HL-60/S4 (cell line): Measurements from ENCODE around the gene SYS1.
"Not testable (repeated sequence)": the region's sequence is repeated elsewhere in the genome, so short reads cannot be mapped to it uniquely, and the experiment has no call there.

Source experiments
- in situ Hi-C: fragments of 300-500 bp; cut with MboI; formaldehyde crosslinking; loops from 2 replicates; pipeline ENCODE4 v1.14.3; 2022; ENCODE audit warnings: low sequenced_read_pairs

SYS1 gene

DNA sequence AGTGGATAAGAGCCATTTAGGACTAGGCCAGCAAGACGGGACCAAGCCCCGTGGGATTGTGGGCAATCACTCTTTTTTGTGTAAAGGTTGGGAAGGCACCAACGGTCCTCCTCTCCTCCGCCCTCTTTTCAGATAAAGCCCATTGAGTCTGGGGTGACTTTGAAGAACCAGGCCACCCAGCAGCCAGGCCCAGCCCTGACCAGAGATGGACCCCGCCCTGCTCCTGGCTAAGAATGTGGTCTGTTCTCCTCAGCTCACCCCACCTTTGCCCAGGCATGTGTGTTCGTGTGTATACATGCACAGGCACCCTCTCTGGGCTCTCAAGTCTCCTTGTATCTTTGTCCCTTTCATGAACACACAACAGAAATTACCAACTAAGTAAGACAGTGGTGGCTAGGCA, 23.9 kb upstream of the SYS1 start:
- in situ Hi-C loops = no loop called here

DNA sequence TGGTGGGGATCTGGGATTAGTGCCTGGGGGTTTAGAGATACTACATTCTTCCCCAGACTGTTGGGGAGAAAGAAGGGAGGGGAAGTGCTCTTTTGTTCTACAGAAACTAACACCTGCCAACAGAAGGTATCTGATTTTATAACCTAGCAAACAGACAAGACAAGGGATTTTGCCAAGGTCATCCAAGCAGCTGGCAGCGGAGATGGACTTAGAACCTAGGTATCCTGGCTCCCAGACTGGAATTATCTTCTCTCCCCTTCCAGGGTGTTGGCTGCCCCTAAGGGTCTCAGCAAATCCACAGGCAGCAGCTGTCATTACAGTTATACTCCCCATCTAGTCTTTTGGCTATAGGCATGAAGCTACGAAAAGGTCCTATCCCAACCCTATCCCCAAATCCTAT, 23.2 kb upstream of the SYS1 start:
- in situ Hi-C loops = no loop called here

DNA sequence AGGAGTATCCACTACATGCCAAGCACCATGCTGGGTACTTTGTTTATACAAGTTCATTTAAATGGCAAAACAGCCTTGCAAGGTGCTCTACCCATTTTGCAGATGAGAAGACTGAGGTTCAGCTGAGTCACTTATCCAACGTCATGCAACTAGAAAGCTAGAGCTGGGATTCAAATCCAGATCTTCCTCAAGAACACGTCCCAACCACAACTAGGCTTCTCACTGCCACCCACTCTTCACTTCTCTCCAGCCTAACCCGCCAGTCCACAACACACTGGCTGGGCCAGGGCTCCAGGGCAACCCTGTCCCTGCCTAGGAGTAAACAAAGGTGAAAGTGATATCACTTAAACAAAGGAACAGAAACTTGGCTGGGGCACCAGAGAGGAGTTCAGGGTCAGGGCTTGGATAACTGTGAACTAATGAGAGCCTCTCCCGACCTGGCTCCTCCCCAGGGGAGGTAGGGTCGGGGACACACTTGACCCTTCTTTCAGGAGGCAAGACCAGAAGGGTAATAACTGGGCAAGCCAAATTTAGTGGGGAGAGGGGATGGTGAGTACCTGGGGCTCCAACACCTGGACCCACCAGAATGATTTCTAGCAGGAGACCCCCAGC, 22.6 kb upstream of the SYS1 start:
- in situ Hi-C loops = no loop called here

DNA sequence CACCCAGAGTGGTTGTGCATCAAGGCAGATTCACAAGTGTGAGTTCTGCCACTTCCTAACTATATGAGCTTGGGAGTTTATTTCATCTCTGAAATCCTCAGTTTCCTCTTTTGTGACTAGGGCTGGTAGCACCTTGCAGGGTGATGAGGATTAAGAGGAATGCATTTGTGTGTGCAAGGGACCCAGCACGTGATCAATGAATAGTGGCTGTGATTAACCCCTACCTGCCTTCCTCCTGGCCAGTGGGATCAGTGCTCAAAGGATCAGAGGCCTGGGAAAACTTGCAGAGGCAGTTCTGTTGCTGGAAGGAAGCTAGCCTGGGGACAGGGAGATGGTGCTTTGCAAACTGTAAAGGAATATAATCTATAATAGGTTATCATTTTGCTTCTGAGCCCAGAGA, 22.0 kb upstream of the SYS1 start:
- in situ Hi-C loops = no loop called here

DNA sequence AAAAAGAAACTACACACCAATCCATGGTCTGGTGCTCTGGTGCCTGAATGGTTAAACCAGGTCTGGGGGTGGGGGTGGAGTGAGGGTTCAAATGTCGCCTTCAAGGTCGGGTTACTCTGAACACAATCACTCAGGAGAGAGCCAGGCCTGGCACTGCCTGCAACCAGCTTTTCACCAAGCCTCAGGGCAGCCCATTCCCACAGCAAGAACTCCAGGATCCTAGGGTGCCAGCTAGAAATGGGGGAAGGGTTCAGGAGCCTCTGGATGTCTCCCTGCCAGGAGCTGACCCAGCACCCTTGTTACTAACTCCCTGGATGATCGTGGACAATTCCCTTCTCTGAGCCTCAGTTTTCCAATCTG, 21.4 kb upstream of the SYS1 start:
- in situ Hi-C loops = no loop called here

DNA sequence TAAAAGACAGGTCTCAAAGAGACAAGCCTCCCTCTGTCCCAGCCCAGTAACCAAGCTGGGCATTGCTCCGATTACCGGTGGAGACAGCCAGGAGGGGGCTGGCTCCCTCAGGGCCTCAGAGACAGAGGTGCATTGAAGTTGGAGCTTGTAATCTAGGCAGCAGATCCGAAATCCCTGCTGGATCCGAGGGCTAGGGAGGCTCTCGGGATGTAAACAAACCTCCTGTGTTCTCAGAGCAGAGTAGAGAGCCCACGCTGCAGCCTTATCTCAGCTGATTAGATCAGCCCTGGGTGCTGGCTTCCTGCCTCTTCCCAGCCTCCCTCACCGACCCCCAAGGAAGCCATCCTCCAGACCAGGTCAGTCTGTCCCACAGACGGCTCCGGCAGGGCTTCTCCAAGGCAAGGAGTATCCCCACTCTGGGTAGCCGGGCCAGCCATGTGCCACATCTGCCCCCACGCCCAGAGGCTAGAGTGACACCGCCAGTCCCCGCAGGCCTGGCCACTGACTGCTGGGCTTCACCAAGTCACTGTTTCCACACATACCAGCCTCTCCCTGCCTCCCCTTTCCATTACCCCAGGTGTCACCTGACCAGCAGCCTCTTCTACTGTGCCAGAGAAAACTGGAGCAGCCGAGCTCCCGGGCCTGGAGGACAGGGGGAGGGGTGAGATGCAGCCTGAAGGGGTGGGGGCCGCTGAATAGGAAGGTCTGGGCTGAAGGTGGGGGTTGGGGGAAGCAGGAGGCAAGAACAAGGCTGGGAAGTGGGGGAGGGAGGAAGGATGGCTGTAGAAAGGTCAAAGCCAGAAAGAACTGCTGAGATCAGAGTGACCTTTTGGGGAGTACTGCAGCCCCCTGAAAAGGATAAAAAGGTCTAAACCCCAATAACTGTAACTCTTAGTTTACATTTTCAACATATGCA, 20.8 kb upstream of the SYS1 start:
- in situ Hi-C loops = no loop called here

DNA sequence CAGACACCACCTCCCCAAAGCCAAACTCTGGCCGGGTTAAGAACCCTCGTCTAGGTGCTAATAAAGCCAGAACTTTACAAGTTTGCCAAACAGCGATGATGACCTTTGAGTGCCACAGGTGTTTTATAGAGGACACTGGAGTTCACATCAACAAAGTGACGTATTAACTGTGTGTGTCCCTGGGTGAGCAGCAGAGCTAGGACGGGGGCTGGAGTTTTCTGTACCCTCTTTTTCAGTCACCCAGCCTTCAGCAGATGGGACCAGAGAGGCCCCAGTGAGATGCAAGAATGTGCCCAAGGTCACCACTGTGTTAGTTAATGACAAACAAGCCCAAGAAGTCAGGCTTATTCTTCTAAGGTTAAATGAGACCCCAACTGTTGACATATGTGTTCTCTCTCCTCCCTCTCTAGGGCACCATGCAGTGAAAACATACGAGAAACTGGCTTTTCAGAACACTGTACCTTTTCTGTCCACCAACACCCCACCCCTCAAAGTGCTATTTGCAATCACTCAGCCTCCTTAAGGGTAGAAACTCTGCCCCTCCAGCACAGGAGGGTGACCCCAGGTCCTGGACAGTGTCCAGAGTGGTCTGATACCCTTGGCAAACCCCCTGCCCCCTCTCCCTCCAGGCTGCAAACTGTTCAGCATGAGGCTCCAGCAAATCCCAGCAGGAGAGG, 20.0 kb upstream of the SYS1 start:
- in situ Hi-C loops = no loop called here

DNA sequence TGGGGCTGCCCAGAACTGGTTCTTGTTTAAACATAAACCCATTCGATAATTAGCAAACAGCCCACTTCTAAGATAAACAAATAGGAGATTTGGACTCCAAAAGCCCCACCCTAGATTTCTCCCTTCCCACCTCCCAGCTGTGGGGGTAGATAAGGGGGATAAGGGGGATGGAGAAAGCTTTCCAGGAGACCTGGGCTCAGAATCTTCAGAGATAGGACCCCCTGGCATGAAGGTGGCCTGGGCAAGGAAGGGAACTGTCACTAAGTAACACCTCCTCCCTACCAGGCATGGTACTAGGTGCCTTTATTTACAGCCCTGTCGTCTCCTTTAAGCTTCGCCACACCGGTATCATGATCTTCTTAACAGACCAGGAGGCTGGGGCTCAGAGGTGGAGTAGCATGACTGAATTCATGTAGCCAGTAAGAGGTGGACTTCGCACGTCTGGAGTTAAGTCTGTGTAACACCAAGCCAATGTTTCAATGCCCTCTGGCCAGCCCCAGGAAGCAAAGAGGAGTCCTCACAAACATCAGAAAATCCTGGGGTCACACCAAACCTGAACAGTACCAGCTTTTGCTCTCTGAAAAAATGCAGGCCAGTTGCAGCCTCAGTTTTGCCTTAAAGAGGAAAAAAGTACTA, 19.3 kb upstream of the SYS1 start:
- in situ Hi-C loops = no loop called here

DNA sequence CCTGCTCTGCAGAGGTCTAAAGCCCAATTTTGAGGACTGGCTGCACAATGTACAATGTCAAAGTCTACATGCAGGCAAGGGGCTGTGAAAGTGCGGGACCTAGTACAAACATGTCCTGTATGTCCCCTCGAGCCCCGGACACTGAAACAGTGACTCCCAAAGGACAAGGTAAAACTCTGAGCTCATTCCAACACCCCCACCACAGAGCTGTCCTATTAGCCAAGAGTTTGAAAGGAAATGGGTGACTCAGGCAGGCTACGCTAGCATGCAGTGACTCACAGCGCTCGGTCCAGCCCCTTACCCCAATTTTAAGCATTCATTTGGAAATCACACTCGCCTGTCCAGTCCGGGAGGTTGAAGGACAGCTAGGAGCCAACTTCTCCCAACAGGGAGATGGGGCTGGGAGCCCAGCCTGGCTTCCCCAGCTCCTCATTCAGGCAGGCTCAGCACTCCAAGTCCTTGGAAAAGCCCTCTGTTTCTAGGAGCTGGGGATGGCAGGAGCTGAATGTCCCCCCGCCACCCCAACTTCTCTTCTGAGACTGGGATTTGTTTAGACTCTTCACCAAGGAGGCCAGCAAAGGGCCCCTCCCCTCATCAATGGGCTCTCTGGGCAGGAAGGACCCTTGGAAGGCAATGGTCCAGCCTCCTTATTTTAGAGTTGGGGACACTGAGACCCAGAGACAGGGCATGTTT, 18.6 kb upstream of the SYS1 start:
- in situ Hi-C loops = no loop called here

DNA sequence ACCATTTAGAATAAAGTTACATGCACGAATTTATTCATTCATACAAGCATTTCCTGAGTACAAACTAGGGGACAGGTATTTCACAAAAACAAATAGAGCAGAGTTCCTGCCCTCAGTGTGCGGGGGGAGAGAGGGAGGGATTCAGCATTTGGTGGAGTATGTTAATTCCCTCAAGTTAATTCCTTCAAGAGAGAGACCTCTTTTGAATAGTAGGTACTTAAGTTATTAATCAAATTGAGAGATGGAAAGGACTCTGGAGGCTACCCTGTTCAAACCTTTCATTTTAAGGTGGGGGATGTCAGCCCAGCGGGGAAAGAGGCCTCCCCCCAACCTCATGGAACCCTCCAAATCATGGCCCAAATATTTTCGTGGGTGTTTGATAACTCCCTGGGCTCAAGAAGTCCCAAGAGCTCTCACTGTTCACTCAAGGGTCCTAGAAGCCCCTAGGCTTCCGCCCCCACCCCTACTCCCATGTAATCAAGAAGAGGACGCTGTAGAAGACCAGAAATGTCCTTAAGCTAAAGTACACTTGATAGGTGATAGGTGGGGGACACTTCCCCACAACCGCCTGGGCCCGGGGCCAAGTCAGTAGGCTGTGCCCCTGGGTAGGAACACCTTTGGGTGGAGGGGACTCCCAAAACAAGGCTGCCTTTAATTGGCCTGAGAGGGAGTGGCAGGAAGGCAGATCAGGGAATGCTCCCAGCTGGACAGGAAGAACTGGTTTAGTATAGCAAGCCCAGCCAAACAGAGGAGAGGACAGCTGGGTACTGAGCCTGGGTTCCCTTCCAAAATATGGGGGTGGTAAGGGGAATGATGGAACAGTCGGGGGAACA, 17.6 kb upstream of the SYS1 start:
- in situ Hi-C loops = no loop called here

DNA sequence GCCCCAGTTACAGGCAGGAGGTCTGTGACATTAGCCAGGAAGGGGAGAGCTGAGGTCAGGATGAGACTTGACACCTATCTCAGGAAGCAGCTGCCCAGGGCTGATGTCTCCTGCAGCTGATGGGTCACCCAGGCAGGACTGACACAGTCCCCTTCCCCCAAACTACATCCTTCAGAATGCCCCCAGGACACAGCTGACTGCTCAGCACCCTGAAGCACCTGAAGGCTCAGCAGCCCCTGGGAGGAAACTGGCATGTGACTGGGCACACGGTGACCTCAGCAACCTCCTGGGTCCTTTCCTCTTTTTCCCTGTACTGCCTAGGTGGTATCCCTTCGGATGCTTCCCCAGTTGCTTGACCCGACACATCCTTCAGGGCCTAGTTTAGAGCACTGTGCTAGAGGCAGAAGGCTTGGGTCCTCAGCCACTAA, 16.7 kb upstream of the SYS1 start:
- in situ Hi-C loops = no loop called here

DNA sequence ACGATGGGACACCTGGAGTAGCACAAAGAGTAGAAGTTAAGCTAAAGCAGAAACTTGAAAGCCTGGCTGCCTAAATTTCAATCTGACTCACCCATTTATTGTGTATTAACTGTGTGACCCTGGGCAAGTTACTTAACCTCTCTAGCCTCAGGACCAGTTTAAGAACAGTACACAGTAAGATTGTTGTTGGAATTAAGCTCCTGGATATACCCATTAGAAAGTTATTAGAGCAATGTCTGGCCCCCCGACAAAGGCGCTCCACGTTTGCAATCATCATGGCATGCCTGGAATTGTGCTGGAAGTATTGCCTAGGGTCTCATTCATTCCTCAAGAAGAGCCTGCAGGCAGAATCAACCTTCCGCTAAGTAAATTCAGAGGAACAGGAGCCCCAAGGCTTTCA, 16.1 kb upstream of the SYS1 start:
- in situ Hi-C loops = no loop called here

DNA sequence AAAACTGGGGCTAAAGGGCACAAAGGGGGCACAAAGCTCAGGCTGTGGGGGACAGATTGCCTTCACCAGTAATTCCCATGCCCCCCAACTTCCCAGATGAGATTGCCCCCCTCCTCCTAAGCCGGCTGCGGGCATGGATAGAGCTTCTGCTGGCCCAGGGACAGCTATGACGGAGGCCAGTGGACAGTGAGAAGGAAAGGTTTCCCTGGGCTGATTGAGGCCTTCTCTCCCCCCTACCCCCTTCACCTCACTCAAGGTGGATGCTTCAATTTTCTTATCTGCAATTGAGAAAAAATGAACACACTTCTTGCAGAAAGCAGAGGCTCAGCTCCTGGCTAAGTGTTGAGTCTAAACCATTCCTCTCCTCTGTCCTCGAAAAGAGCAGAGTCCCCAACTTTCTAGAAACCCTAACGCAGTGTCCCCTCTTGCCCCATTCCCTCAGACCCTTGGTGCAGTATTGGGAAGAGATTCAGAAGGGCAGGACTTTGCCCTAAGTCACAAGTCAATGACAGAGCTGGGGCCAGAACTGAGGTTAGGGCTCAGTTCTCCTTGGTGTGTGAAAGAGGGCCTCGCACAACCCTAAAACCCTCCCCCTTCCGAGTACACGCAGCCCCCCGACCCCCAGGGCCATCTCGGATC, 15.5 kb upstream of the SYS1 start:
- in situ Hi-C loops = no loop called here

DNA sequence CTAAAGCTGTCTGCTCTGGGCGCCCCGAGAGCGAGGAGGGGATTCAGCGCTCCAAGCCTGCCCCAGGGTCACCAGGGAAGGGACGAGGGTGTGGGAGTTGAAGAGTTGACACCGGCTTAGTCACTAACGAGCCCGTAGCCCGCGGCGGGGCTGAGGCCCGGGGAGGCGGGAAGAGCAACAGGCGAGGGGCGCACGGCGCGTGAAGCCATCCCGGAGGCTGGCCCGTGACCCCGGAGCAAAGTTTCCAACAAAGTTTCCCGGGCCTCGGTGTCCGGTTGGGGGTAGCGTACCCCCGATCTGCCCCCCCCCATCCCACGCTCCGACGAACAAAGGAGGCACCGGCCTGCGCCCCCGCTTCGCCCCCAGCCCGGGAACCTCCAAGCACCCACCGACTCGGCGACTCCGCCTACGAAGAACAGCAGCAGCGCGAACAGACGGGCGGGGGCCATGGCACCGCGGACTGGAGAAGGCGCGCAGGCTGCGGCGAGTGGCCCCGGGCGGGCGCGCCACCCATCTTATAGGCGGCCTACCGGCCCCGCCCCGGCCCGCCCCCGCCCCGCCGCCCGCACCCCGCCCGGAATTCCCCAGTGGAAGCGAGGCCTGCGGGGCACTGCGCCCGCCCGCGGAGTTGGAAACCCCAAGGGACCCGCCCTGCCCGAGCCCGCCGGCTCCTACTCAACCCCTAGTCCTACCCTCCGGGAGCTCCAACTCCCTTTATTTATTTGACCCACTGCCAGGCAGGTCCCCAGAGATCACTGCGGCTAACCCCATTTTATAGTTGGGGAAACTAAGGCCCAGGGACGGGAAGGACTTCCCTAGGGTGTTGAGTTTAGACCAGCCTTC, 14.8 kb upstream of the SYS1 start, which contains the start of gene SDC4:
SDC4 (minus strand) TSS at position 489 of the 843 bp plus-strand sequence; CDS start at position 449, 40 bp downstream.
- in situ Hi-C loops = no loop called here

DNA sequence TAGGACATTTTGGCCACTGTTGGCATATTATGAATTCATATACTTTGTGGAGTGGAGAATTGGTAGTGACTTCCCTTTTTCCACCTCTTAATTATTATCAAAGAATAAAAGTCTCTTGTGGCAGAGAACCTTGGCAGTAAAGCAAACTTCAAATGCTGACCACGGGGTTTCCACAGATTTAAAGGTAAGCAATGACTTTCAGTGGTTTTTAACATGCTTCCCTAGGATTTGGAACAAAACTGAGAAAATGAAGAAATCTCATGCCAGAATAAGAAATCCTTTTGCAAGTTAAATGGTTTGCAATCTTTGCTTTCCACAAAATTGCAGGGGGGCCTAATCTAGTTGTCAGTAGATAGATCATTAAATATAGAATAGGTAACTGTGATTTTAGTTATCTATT, 12.7 kb upstream of the SYS1 start:
- in situ Hi-C loops = no loop called here

DNA sequence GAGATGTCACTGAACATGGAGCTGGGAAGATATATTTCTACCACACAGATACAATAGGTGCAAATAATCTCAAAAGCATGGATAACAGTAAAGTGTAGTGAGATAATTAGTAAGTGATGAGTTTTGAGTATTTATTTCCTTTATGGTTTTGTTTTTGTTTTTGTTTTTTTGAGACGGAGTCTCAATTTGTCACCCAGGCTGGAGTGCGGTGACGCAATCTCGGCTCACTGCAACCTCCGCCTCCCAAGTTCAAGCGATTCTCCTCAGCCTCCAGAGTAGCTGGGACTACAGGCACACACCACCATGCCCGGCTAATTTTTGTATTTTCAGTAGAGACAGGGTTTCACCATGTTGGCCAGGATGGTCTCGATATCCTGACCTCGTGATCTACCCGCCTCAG, 12.2 kb upstream of the SYS1 start:
- in situ Hi-C loops = not testable (repeated sequence)

DNA sequence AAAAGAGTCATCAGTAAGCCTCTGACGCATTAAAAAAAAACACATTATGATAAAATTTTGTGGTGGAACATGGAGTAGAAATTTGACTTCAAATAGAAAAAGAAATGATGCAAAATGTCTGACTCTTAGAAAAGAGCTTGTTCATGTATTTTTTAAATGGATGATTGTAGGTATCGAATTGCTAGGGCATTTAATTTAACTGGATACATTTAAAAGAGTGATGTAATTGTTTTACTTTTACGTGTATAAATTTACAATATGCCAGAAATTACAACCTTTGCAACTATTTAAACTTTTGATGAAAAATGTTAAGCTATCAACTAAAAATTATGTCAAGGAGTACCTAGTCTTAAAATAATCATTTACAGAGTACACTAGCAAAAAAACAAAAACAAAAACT, 10.2 kb upstream of the SYS1 start:
- in situ Hi-C loops = no loop called here

DNA sequence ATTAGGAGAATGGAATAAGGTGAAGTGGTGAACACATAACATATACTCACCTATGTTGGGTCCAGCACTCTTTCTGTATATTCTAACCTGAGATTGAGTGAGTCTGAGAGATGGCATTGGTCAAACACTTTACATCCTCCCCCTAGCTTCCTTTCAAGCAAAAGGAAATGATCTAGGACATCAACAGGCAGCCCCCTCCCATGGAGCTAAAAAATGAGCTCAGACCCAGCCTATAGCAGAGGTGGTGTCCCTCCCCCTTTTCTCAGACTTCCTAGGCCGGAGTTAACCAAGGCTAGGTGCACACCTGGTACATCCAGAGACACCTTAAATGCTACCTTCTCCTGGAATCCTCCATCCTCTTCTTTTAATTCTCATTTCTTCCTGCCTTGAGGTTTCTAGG, 9.2 kb upstream of the SYS1 start:
- in situ Hi-C loops = no loop called here
